Measurements from ENCODE around the gene CHCT1.

Gene CHCT1

GRCh38 chr17:60464343-60464742 is 42.1 kb downstream of the CHCT1 start:
- Histone ChIP-seq H3K36me3 (ENCODE audit: control insufficient read depth, insufficient read depth, low read length) (no peaks in the 10 kb centered on the region), H3K9me3 (ENCODE audit: control insufficient read depth, insufficient read depth, low read length) (no peaks in the 10 kb centered on the region), H3K27ac (ENCODE audit: low read length) (no peak overlapping the region), H3K4me3 (ENCODE audit: low read length) (no peak overlapping the region), H3K4me1 (ENCODE audit: control insufficient read depth, insufficient read depth, low read length) (no peaks in the 10 kb centered on the region; the same call in 1 of the 2 replicates), H3K27me3 (ENCODE audit: control insufficient read depth, insufficient read depth, low read length) (no peaks in the 10 kb centered on the region)
- WGBS (ENCODE audit: insufficient coverage, insufficient read length) = no CpG with 5 or more reads among the region's 1 CpG
- no peak for DNase-seq (ENCODE audit: low read depth, low spot score)

- Histone ChIP-seq H3K27me3 (ENCODE audit: control insufficient read depth, insufficient read depth, low read length) (no peaks in the 10 kb centered on the region), H3K36me3 (ENCODE audit: control insufficient read depth, insufficient read depth, low read length) (no peaks in the 10 kb centered on the region), H3K27ac (ENCODE audit: low read length) (no peak overlapping the region), H3K9me3 (ENCODE audit: control insufficient read depth, insufficient read depth, low read length) (no peaks in the 10 kb centered on the region), H3K4me1 (ENCODE audit: control insufficient read depth, insufficient read depth, low read length) (no peaks in the 10 kb centered on the region), H3K4me3 (ENCODE audit: low read length) (no peak overlapping the region)
- no peak for DNase-seq (ENCODE audit: low read depth, low spot score)
These were observed 46.1 kb downstream of the CHCT1 start for GRCh38 chr17:60468371-60468770.

- Histone ChIP-seq H3K9me3 (ENCODE audit: control insufficient read depth, insufficient read depth, low read length) (no peaks in the 10 kb centered on the region), H3K27ac (ENCODE audit: low read length) (no peak overlapping the region), H3K4me3 (ENCODE audit: low read length) (no peak overlapping the region), H3K27me3 (ENCODE audit: control insufficient read depth, insufficient read depth, low read length) (no peaks in the 10 kb centered on the region), H3K4me1 (ENCODE audit: control insufficient read depth, insufficient read depth, low read length) (no peaks in the 10 kb centered on the region), H3K36me3 (ENCODE audit: control insufficient read depth, insufficient read depth, low read length) (no peaks in the 10 kb centered on the region)
- no CpG with 5 or more reads among the region's 4 CpGs for WGBS (ENCODE audit: insufficient coverage, insufficient read length)
- no peak for DNase-seq (ENCODE audit: low read depth, low spot score)
These were observed 49.2 kb downstream of the CHCT1 start for GRCh38 chr17:60471451-60471850.

- Histone ChIP-seq H3K27me3 (ENCODE audit: control insufficient read depth, insufficient read depth, low read length) (no peaks in the 10 kb centered on the region), H3K4me3 (ENCODE audit: low read length) (no peak overlapping the region), H3K36me3 (ENCODE audit: control insufficient read depth, insufficient read depth, low read length) (no peaks in the 10 kb centered on the region), H3K4me1 (ENCODE audit: control insufficient read depth, insufficient read depth, low read length) (no peaks in the 10 kb centered on the region), H3K9me3 (ENCODE audit: control insufficient read depth, insufficient read depth, low read length) (no peaks in the 10 kb centered on the region), H3K27ac (ENCODE audit: low read length) (no peak overlapping the region)
- no peak for DNase-seq (ENCODE audit: low read depth, low spot score)
- WGBS (ENCODE audit: insufficient coverage, insufficient read length) = no CpG with 5 or more reads among the region's 1 CpG
These were observed 50.2 kb downstream of the CHCT1 start for GRCh38 chr17:60472449-60472848.

GRCh38 chr17:60473788-60474187 is 51.5 kb downstream of the CHCT1 start:
- Histone ChIP-seq H3K4me1 (ENCODE audit: control insufficient read depth, insufficient read depth, low read length) (no peaks in the 10 kb centered on the region), H3K27ac (ENCODE audit: low read length) (no peak overlapping the region), H3K4me3 (ENCODE audit: low read length) (no peak overlapping the region), H3K9me3 (ENCODE audit: control insufficient read depth, insufficient read depth, low read length) (no peaks in the 10 kb centered on the region), H3K27me3 (ENCODE audit: control insufficient read depth, insufficient read depth, low read length) (no peaks in the 10 kb centered on the region), H3K36me3 (ENCODE audit: control insufficient read depth, insufficient read depth, low read length) (no peaks in the 10 kb centered on the region)
- DNase-seq (ENCODE audit: low read depth, low spot score) = no peak

Measured in iPS DF 6.9 (cell line).